MM.1S (cell line): ENCODE results near the gene C12orf56.
"Not testable (repeated sequence)": the region's sequence is repeated elsewhere in the genome, so short reads cannot be mapped to it uniquely, and the experiment has no call there.

Source experiments
- DNase-seq: peaks from one replicate; pipeline ENCODE4 v3.0.0-alpha.2; 2015
- H2AFZ ChIP-seq: fragments of 300-600 bp; sonication (generic); 2 replicates; pipeline ENCODE4 v1.6.0; 2016; ENCODE audit warnings: antibody characterized with exemption, low read length
- H3F3A ChIP-seq: fragments of 300-600 bp; sonication (generic); 2 replicates; pipeline ENCODE4 v1.6.1; 2016; ENCODE audit warnings: mild to moderate bottlenecking, antibody characterized with exemption, low read length, moderate library complexity, mixed read lengths; ENCODE audit not compliant: insufficient read depth
- H3K27ac ChIP-seq: fragments of 300-600 bp; sonication (generic); 2 replicates; pipeline ENCODE4 v1.5.1; 2016; ENCODE audit warnings: mild to moderate bottlenecking, low read length
- H3K27me3 ChIP-seq: fragments of 300-600 bp; sonication (generic); replicated peaks from 2 replicates; pipeline ENCODE4 v1.6.0; 2016; ENCODE audit warnings: low read length; ENCODE audit not compliant: insufficient read depth
- H3K36me3 ChIP-seq: fragments of 300-600 bp; sonication (generic); replicated peaks from 2 replicates; pipeline ENCODE4 v1.6.1; 2016; ENCODE audit warnings: mild to moderate bottlenecking, low read length, mixed read lengths; ENCODE audit not compliant: insufficient read depth
- H3K4me1 ChIP-seq: fragments of 300-600 bp; sonication (generic); 2 replicates; pipeline ENCODE4 v1.6.1; 2016; ENCODE audit warnings: low read length, mixed read lengths
- H3K4me2 ChIP-seq: fragments of 300-600 bp; sonication (generic); 2 replicates; pipeline ENCODE4 v1.6.0; 2016; ENCODE audit warnings: low read depth, low read length
- H3K4me3 ChIP-seq: fragments of 300-600 bp; sonication (generic); 2 replicates; pipeline ENCODE4 v1.5.1; 2016; ENCODE audit warnings: low read length, mixed read lengths
- H3K79me2 ChIP-seq: fragments of 300-600 bp; sonication (generic); 2 replicates; pipeline ENCODE4 v1.6.1; 2016; ENCODE audit warnings: mixed run types, low read length, mixed read lengths
- H3K9ac ChIP-seq: fragments of 300-600 bp; sonication (generic); 2 replicates; pipeline ENCODE4 v1.6.1; 2016; ENCODE audit warnings: low read length, mixed read lengths
- H3K9me2 ChIP-seq: fragments of 300-600 bp; sonication (generic); replicated peaks from 2 replicates; pipeline ENCODE4 v1.6.1; 2016; ENCODE audit warnings: mild to moderate bottlenecking, low read length, mixed read lengths; ENCODE audit not compliant: insufficient read depth
- H3K9me3 ChIP-seq: fragments of 300-600 bp; sonication (generic); replicated peaks from 2 replicates; pipeline ENCODE4 v1.6.1; 2016; ENCODE audit warnings: mild to moderate bottlenecking, low read length, mixed read lengths; ENCODE audit not compliant: insufficient read depth
- H4K20me1 ChIP-seq: fragments of 300-600 bp; sonication (generic); 2 replicates; pipeline ENCODE4 v1.6.1; 2016; ENCODE audit warnings: mild to moderate bottlenecking, low read length, moderate library complexity, mixed read lengths; ENCODE audit not compliant: insufficient read depth
- EZH2 ChIP-seq: fragments of 300-600 bp; sonication (generic); optimal IDR thresholded peaks from 2 replicates; pipeline ENCODE3; 2017; ENCODE audit warnings: low read depth, mild to moderate bottlenecking, antibody characterized with exemption, low read length, mixed read lengths
- EZH2phosphoT487 ChIP-seq: fragments of 300-600 bp; sonication (generic); IDR thresholded peaks from 2 replicates; pipeline ENCODE4 v1.6.1; 2018; ENCODE audit warnings: antibody characterized with exemption, low read length
- TF ChIP-seq, protein P1 (sequence below): fragments of 300-600 bp; sonication (generic); IDR thresholded peaks from 2 replicates; pipeline ENCODE4 v1.5.1; 2016; ENCODE audit warnings: antibody characterized with exemption, low read length, mixed read lengths

The C12orf56 gene

DNA sequence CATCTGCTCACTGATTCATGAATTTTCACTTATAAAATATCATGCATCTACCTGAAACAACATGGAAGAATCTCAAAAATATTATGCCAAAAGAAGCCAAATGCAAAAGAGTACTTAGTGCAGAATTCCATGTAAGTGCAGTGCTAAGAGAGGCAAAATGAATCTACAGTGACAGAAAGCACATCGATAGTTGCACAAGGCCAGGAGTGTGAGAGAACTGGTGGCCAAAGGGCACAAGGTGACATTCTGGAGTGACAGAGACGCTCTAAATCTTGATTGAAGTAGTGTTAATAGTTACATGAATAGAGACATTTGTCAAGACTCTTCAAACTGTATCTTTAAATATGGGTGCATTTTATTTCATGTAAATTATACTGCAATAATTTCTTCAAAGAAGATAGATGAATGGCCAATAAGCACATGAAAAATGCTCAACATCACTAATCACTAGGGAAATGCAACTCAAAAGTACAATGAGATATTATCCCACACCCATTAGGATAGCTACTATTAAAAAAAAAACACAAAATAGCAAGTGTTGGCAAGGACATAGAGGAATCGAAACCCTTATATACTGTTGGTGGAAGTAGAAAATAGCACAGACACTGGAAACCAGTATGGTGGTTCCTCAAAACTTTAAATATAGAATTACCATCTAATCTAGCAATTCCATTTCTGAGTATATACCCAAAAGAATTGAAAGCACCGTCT, 96.7 kb downstream of the C12orf56 start:
- H3K27ac ChIP-seq: no peak overlapping the region
- H3K4me3 ChIP-seq: no peak overlapping the region
- no peaks in the 10 kb centered on the region for H3K36me3 ChIP-seq
- H3K4me2 ChIP-seq: no peak overlapping the region
- H3K9me2 ChIP-seq: no peaks in the 10 kb centered on the region
- TF ChIP-seq EZH2: no peak
- no peaks in the 10 kb centered on the region for H3K4me1 ChIP-seq
- H3K79me2 ChIP-seq: no peaks in the 10 kb centered on the region
- no peaks in the 10 kb centered on the region for H3K27me3 ChIP-seq
- no peak for DNase-seq
- H3K9me3 ChIP-seq: no peaks in the 10 kb centered on the region
- H2AFZ ChIP-seq: no peak overlapping the region
- H3F3A ChIP-seq: no peaks in the 10 kb centered on the region
- no peak overlapping the region for H3K9ac ChIP-seq
- no peaks in the 10 kb centered on the region for H4K20me1 ChIP-seq

- H3K4me2 ChIP-seq, DNase-seq, H3K9ac ChIP-seq, H3F3A ChIP-seq, H3K79me2 ChIP-seq, H2AFZ ChIP-seq, H3K9me3 ChIP-seq, H3K4me1 ChIP-seq, H3K27ac ChIP-seq, H4K20me1 ChIP-seq, H3K4me3 ChIP-seq, H3K27me3 ChIP-seq, H3K9me2 ChIP-seq, H3K36me3 ChIP-seq: not testable (repeated sequence)
Measured at GRCh38 chr12:64293174-64293573, 97.4 kb downstream of the C12orf56 start.

- Histone ChIP-seq H3K4me3 (no peak overlapping the region), H3K79me2 (no peaks in the 10 kb centered on the region), H3K9ac (no peak overlapping the region), H3K4me1 (no peaks in the 10 kb centered on the region), H2AFZ (no peak overlapping the region), H3K9me2 (no peaks in the 10 kb centered on the region), H3K27me3 (no peaks in the 10 kb centered on the region), H3F3A (no peaks in the 10 kb centered on the region), H3K9me3 (no peaks in the 10 kb centered on the region), H3K4me2 (no peak overlapping the region), H3K27ac (no peak overlapping the region), H3K36me3 (no peaks in the 10 kb centered on the region), H4K20me1 (no peaks in the 10 kb centered on the region)
- no peak for TF ChIP-seq EZH2
- TF ChIP-seq, protein P1, sequence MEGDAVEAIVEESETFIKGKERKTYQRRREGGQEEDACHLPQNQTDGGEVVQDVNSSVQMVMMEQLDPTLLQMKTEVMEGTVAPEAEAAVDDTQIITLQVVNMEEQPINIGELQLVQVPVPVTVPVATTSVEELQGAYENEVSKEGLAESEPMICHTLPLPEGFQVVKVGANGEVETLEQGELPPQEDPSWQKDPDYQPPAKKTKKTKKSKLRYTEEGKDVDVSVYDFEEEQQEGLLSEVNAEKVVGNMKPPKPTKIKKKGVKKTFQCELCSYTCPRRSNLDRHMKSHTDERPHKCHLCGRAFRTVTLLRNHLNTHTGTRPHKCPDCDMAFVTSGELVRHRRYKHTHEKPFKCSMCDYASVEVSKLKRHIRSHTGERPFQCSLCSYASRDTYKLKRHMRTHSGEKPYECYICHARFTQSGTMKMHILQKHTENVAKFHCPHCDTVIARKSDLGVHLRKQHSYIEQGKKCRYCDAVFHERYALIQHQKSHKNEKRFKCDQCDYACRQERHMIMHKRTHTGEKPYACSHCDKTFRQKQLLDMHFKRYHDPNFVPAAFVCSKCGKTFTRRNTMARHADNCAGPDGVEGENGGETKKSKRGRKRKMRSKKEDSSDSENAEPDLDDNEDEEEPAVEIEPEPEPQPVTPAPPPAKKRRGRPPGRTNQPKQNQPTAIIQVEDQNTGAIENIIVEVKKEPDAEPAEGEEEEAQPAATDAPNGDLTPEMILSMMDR: no peak
- no peak for TF ChIP-seq EZH2phosphoT487
- no peak for DNase-seq
Measured at GRCh38 chr12:64286521-64286920, 104.0 kb downstream of the C12orf56 start.

DNA sequence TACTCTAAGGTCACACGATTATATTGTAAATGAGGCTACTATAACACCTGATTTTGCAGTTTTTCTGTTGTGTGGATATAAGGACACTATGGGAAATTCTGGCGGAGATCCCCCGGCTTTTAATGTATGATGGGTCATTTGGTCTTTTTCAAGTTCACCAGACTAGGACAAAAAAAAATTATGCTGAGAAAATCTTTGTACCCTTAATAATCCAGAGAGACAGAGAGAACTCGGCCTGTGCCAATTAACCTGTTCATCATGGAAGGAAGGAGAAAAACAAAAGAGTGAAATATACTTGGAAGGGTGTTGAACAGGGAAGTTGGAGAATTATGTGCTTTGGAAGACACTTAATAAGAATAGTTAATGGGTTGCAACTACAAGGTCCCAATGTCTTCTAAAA, 106.3 kb downstream of the C12orf56 start:
- H2AFZ ChIP-seq: no peak overlapping the region
- TF ChIP-seq, protein P1: no peak
- no peak for TF ChIP-seq EZH2phosphoT487
- no peaks in the 10 kb centered on the region for H4K20me1 ChIP-seq
- H3F3A ChIP-seq: no peaks in the 10 kb centered on the region
- H3K27ac ChIP-seq: no peak overlapping the region
- H3K9ac ChIP-seq: no peak overlapping the region
- H3K27me3 ChIP-seq: no peaks in the 10 kb centered on the region
- no peaks in the 10 kb centered on the region for H3K9me3 ChIP-seq
- no peak overlapping the region for H3K4me3 ChIP-seq
- no peaks in the 10 kb centered on the region for H3K79me2 ChIP-seq
- H3K4me1 ChIP-seq: no peaks in the 10 kb centered on the region
- H3K9me2 ChIP-seq: no peaks in the 10 kb centered on the region
- DNase-seq: no peak
- no peak overlapping the region for H3K4me2 ChIP-seq
- no peaks in the 10 kb centered on the region for H3K36me3 ChIP-seq
